Measurements from ENCODE around the gene HNRNPU. TPM values are rescaled to one million over a fixed set of nuclear protein-coding genes. Genes with fewer than 3 reads are reported as not detected.

The HNRNPU gene
- total RNA-seq, 1 experiment from 2014 or later: 224 TPM

- Histone ChIP-seq H3K4me1 (ENCODE audit: low read length) (peaks cover 68% of the 10 kb centered on the region), H3K9ac (ENCODE audit: low read length) (no peak overlapping the region), H3K27ac (ENCODE audit: low read length) (peak overlapping the region; percentile 28), H3K36me3 (ENCODE audit: insufficient read depth, low read length) (peaks cover 52% of the 10 kb centered on the region), H3K4me2 (ENCODE audit: low read depth, low read length, poor library complexity, severe bottlenecking) (peak overlapping the region; percentile 7), H4K20me1 (ENCODE audit: insufficient read depth, low read depth, low read length) (no peaks in the 10 kb centered on the region; the same call in 1 of the 2 replicates), H3K4me3 (ENCODE audit: low read length) (no peak overlapping the region), H3K27me3 (ENCODE audit: low read length) (no peaks in the 10 kb centered on the region), H3K9me3 (ENCODE audit: low read length) (no peaks in the 10 kb centered on the region), H2AFZ (ENCODE audit: low read length) (no peak overlapping the region), H3K9me2 (replicated peaks; ENCODE audit: insufficient read depth, low read length) (no peaks in the 10 kb centered on the region), H3K79me2 (ENCODE audit: low read length) (peaks cover 78% of the 10 kb centered on the region)
- DNase-seq: no peak
Measured at GRCh38 chr1:244839656-244840055, 24.7 kb downstream of the HNRNPU start.

DNA sequence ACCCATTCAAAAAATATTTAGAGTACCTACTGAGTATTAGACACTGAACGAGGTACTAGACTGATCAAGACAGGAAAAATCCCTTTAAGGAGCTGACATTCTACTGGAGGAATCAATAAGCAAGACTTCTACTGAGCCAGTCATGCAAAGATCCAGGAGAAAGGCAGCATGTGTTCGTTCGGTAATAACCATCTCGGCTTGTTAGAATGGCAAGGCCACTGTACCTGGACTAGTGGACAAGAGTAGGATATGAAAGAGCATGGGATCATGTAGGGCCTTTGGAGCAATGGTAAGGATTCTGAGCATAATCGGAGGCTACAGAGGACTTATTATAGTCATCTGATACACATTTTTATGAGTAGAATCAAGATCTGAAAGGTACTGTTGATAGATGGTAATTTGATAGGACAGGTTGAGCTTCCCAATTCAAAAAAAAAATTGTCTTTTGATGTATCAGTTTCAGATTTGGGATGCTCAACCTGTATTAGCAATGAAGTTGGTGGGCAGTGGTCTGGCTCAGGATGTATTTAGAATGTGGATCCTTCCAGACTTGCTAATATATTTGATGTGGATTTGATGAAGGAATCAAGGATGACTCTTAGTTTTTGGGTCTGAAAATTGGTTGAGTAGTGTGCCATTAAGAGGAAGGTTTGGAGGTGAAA, 26.6 kb downstream of the HNRNPU start:
- Histone ChIP-seq H3K27me3 (ENCODE audit: low read length) (no peaks in the 10 kb centered on the region), H3K4me3 (ENCODE audit: low read length) (peak overlapping the region; percentile 76), H3K9ac (ENCODE audit: low read length) (peak overlapping the region; percentile 91), H3K79me2 (ENCODE audit: low read length) (peaks cover 66% of the 10 kb centered on the region), H3K4me1 (ENCODE audit: low read length) (peaks cover 77% of the 10 kb centered on the region), H3K4me2 (ENCODE audit: low read depth, low read length, poor library complexity, severe bottlenecking) (peak overlapping the region; percentile 68), H3K36me3 (ENCODE audit: insufficient read depth, low read length) (peaks cover 33% of the 10 kb centered on the region; the same call in 1 of the 2 replicates), H3K27ac (ENCODE audit: low read length) (peak overlapping the region; percentile 90), H2AFZ (ENCODE audit: low read length) (no peak overlapping the region), H3K9me2 (replicated peaks; ENCODE audit: insufficient read depth, low read length) (no peaks in the 10 kb centered on the region), H3K9me3 (ENCODE audit: low read length) (no peaks in the 10 kb centered on the region), H4K20me1 (ENCODE audit: insufficient read depth, low read depth, low read length) (no peaks in the 10 kb centered on the region; the same call in 1 of the 2 replicates)
- no peak for DNase-seq

GRCh38 chr1:244836584-244836983, 27.8 kb downstream of the HNRNPU start:
- Histone ChIP-seq H2AFZ (ENCODE audit: low read length) (no peak overlapping the region), H3K4me2 (ENCODE audit: low read depth, low read length, poor library complexity, severe bottlenecking) (peak overlapping the region; percentile 68), H3K9ac (ENCODE audit: low read length) (peak overlapping the region; percentile 91), H4K20me1 (ENCODE audit: insufficient read depth, low read depth, low read length) (no peaks in the 10 kb centered on the region; the same call in 1 of the 2 replicates), H3K9me3 (ENCODE audit: low read length) (no peaks in the 10 kb centered on the region), H3K27ac (ENCODE audit: low read length) (peak overlapping the region; percentile 90), H3K27me3 (ENCODE audit: low read length) (no peaks in the 10 kb centered on the region), H3K79me2 (ENCODE audit: low read length) (peaks cover 58% of the 10 kb centered on the region), H3K4me1 (ENCODE audit: low read length) (peaks cover 69% of the 10 kb centered on the region), H3K4me3 (ENCODE audit: low read length) (peak overlapping the region; percentile 76), H3K36me3 (ENCODE audit: insufficient read depth, low read length) (peaks cover 22% of the 10 kb centered on the region; the same call in 1 of the 2 replicates), H3K9me2 (replicated peaks; ENCODE audit: insufficient read depth, low read length) (no peaks in the 10 kb centered on the region)
- no peak for DNase-seq

DNA sequence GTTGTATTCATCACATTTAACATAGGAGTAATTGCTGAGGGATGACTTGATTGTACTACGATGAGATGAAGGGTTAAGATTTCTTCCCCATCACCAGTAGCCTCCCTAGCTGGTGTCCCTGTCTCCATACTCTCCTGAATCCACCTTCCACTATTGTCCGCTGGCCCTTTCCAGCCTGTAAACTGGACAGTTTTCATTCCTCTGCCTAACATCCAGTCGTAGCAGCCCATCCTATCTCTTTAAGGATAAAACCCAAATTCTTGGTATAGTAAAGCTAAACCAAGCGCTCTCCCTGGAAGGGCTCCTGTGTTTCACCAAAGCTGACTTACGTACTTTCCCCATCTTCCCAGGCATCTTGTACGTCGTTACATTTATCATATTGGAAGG, 28.2 kb downstream of the HNRNPU start:
- peaks cover 64% of the 10 kb centered on the region for H3K4me1 ChIP-seq (ENCODE audit: low read length)
- no peak overlapping the region for H2AFZ ChIP-seq (ENCODE audit: low read length)
- peak overlapping the region; percentile 76 for H3K4me3 ChIP-seq (ENCODE audit: low read length)
- H3K79me2 ChIP-seq (ENCODE audit: low read length): peaks cover 53% of the 10 kb centered on the region
- no peak for DNase-seq
- no peaks in the 10 kb centered on the region; the same call in 1 of the 2 replicates for H4K20me1 ChIP-seq (ENCODE audit: insufficient read depth, low read depth, low read length)
- H3K36me3 ChIP-seq (ENCODE audit: insufficient read depth, low read length): peaks cover 18% of the 10 kb centered on the region; the same call in 1 of the 2 replicates
- peak overlapping the region; percentile 90 for H3K27ac ChIP-seq (ENCODE audit: low read length)
- H3K9ac ChIP-seq (ENCODE audit: low read length): peak overlapping the region; percentile 91
- no peaks in the 10 kb centered on the region for H3K9me2 ChIP-seq (replicated peaks; ENCODE audit: insufficient read depth, low read length)
- peak overlapping the region; percentile 68 for H3K4me2 ChIP-seq (ENCODE audit: low read depth, low read length, poor library complexity, severe bottlenecking)
- no peaks in the 10 kb centered on the region for H3K27me3 ChIP-seq (ENCODE audit: low read length)
- no peaks in the 10 kb centered on the region for H3K9me3 ChIP-seq (ENCODE audit: low read length)

GRCh38 chr1:244835276-244836134, 28.8 kb downstream of the HNRNPU start, which contains the start of gene COX20:
COX20 (plus strand) TSS chr1:244835658; CDS start chr1:244835715, 57 bp downstream.
- Histone ChIP-seq H3K4me2 (ENCODE audit: low read depth, low read length, poor library complexity, severe bottlenecking) (peak within 1 kb of the TSS; percentile 68), H3K36me3 (ENCODE audit: insufficient read depth, low read length) (peaks cover 12% of the 10 kb centered on the region; the same call in 1 of the 2 replicates), H3K9me2 (replicated peaks; ENCODE audit: insufficient read depth, low read length) (no peaks in the 10 kb centered on the region), H3K4me1 (ENCODE audit: low read length) (peaks cover 58% of the 10 kb centered on the region), H2AFZ (ENCODE audit: low read length) (peak within 1 kb of the TSS; percentile 97; the same call in 1 of the 2 replicates), H3K79me2 (ENCODE audit: low read length) (peaks cover 47% of the 10 kb centered on the region), H3K9me3 (ENCODE audit: low read length) (no peaks in the 10 kb centered on the region), H3K27ac (ENCODE audit: low read length) (peak within 1 kb of the TSS; percentile 90), H4K20me1 (ENCODE audit: insufficient read depth, low read depth, low read length) (no peaks in the 10 kb centered on the region; the same call in 1 of the 2 replicates), H3K9ac (ENCODE audit: low read length) (peak within 1 kb of the TSS; percentile 91), H3K4me3 (ENCODE audit: low read length) (peak within 1 kb of the TSS; percentile 76), H3K27me3 (ENCODE audit: low read length) (no peaks in the 10 kb centered on the region)
- peak; percentile 97 for DNase-seq

- Histone ChIP-seq H3K4me3 (ENCODE audit: low read length) (peak overlapping the region; percentile 76), H3K9me2 (replicated peaks; ENCODE audit: insufficient read depth, low read length) (no peaks in the 10 kb centered on the region), H3K9me3 (ENCODE audit: low read length) (no peaks in the 10 kb centered on the region), H3K36me3 (ENCODE audit: insufficient read depth, low read length) (peaks cover 4% of the 10 kb centered on the region; the same call in 1 of the 2 replicates), H2AFZ (ENCODE audit: low read length) (0 out of 2 replicates have a peak overlapping the region, but pooled peaks have one; percentile 97), H3K27me3 (ENCODE audit: low read length) (no peaks in the 10 kb centered on the region), H4K20me1 (ENCODE audit: insufficient read depth, low read depth, low read length) (no peaks in the 10 kb centered on the region; the same call in 1 of the 2 replicates), H3K4me1 (ENCODE audit: low read length) (peaks cover 51% of the 10 kb centered on the region), H3K4me2 (ENCODE audit: low read depth, low read length, poor library complexity, severe bottlenecking) (peak overlapping the region; percentile 68), H3K9ac (ENCODE audit: low read length) (peak overlapping the region; percentile 91), H3K79me2 (ENCODE audit: low read length) (peaks cover 39% of the 10 kb centered on the region), H3K27ac (ENCODE audit: low read length) (peak overlapping the region; percentile 90)
- peak; percentile 97 for DNase-seq
Measured at GRCh38 chr1:244834543-244835275, 29.6 kb downstream of the HNRNPU start.

GRCh38 chr1:244833734-244834542, 30.4 kb downstream of the HNRNPU start:
- peak; percentile 81 for DNase-seq
- H3K4me1 ChIP-seq (ENCODE audit: low read length): peaks cover 44% of the 10 kb centered on the region
- no peaks in the 10 kb centered on the region for H3K9me2 ChIP-seq (replicated peaks; ENCODE audit: insufficient read depth, low read length)
- no peaks in the 10 kb centered on the region for H3K9me3 ChIP-seq (ENCODE audit: low read length)
- H3K4me2 ChIP-seq (ENCODE audit: low read depth, low read length, poor library complexity, severe bottlenecking): peak overlapping the region; percentile 68
- peak overlapping the region; percentile 97 for H2AFZ ChIP-seq (ENCODE audit: low read length)
- no peaks in the 10 kb centered on the region; the same call in 1 of the 2 replicates for H4K20me1 ChIP-seq (ENCODE audit: insufficient read depth, low read depth, low read length)
- peak overlapping the region; percentile 90 for H3K27ac ChIP-seq (ENCODE audit: low read length)
- peak overlapping the region; percentile 91 for H3K9ac ChIP-seq (ENCODE audit: low read length)
- H3K36me3 ChIP-seq (ENCODE audit: insufficient read depth, low read length): 0 out of 2 replicates have a peak, but pooled peaks cover 4% of the 10 kb centered on the region
- peaks cover 31% of the 10 kb centered on the region for H3K79me2 ChIP-seq (ENCODE audit: low read length)
- no peaks in the 10 kb centered on the region for H3K27me3 ChIP-seq (ENCODE audit: low read length)
- peak overlapping the region; percentile 76 for H3K4me3 ChIP-seq (ENCODE audit: low read length)
